Vagina (tissue), 2 donors: Measurements from ENCODE around the gene AHSG. TPM values are rescaled to one million over a fixed set of nuclear protein-coding genes. Genes with fewer than 3 reads are reported as not detected.

Experiments
- DNase-seq, 2 donors: peaks; one replicate each; pipeline ENCODE4 v3.0.0-alpha.2; 2017; ENCODE audit errors: extremely low spot score in 2 of 2
- H3K27ac ChIP-seq: fragments of 200-600 bp; sonication (generic); one replicate; pipeline ENCODE4 v1.5.1; 2019
- H3K27me3 ChIP-seq: fragments of 200-600 bp; sonication (generic); one replicate; pipeline ENCODE4 v1.5.1; 2019
- H3K36me3 ChIP-seq, 2 donors: fragments of 200-600 bp; sonication (generic); one replicate each; pipeline ENCODE4 v1.5.1; 2017 to 2019
- H3K4me1 ChIP-seq: fragments of 200-600 bp; sonication (generic); one replicate; pipeline ENCODE4 v1.5.1; 2019
- H3K4me3 ChIP-seq, 2 donors: fragments of 200-600 bp; sonication (generic); 1 replicate in 1 of 2; 2 replicates in 1 of 2; pipeline ENCODE4 v1.5.1; 2016 to 2019
- H3K9me3 ChIP-seq: fragments of 200-600 bp; sonication (generic); one replicate; pipeline ENCODE4 v1.5.1; 2019
- POLR2A ChIP-seq, 2 donors: fragments of 450-650 bp; IDR thresholded peaks; one replicate each; pipeline ENCODE4 v1.6.1; 2017; ENCODE audit warnings: antibody characterized with exemption in 2 of 2, mild to moderate bottlenecking in 2 of 2, moderate library complexity in 2 of 2
- POLR2AphosphoS5 ChIP-seq, 2 donors: sonication (generic); formaldehyde crosslinking; IDR thresholded peaks; one replicate each; pipeline ENCODE4 v1.9.0; 2017; ENCODE audit warnings: antibody characterized with exemption in 2 of 2, mild to moderate bottlenecking in 2 of 2, low read depth in 1 of 2; ENCODE audit not compliant: insufficient read depth in 1 of 2
- intact Hi-C: fragments of 100-400 bp; cut with DNase I; formaldehyde crosslinking; loops from one replicate; pipeline ENCODE4 v1.15.1; 2023
- total RNA-seq: library from RNA; depleted of rRNA; stranded (reverse); fragments of >200 nt; gene quantifications from one replicate; pipeline ENCODE4 v1.2.3, GENCODE V29; 2016
- TF ChIP-seq, protein P1 (sequence below), 3 experiments: fragments of 450-650 bp in 2 of 3; fragments of 200-600 bp in 1 of 3; sonication (generic) in 1 of 3; IDR thresholded peaks; one replicate each; pipeline ENCODE4 v1.5.1; 2017 to 2019; ENCODE audit warnings: antibody characterized with exemption in 3 of 3, mild to moderate bottlenecking in 2 of 3, moderate library complexity in 2 of 3

AHSG gene
- total RNA-seq, 1 donor from 2014 or later, result not detected

DNA sequence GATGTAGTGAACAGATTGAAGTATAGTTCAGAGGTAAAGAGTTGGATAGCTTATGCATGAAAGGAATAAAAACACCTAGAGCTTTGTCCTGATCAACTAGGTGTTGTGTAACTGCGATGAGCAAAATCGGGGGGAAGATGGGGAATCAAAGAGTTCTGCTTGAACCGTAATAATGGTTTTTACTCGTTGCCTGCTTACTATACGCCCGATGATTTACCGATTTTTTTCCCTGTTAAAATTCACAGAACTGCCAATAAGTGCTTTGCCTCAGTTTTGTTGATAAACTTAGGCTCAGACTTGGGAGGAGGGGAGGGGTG is 43.1 kb upstream of the AHSG start:
- TF ChIP-seq POLR2A (IDR thresholded peaks at IDR 0.05) (no peak), POLR2AphosphoS5 (IDR thresholded peaks at IDR 0.05; ENCODE audit: insufficient read depth in 1 of 2, low read depth in 1 of 2) (no peak)
- TF ChIP-seq, protein P1, sequence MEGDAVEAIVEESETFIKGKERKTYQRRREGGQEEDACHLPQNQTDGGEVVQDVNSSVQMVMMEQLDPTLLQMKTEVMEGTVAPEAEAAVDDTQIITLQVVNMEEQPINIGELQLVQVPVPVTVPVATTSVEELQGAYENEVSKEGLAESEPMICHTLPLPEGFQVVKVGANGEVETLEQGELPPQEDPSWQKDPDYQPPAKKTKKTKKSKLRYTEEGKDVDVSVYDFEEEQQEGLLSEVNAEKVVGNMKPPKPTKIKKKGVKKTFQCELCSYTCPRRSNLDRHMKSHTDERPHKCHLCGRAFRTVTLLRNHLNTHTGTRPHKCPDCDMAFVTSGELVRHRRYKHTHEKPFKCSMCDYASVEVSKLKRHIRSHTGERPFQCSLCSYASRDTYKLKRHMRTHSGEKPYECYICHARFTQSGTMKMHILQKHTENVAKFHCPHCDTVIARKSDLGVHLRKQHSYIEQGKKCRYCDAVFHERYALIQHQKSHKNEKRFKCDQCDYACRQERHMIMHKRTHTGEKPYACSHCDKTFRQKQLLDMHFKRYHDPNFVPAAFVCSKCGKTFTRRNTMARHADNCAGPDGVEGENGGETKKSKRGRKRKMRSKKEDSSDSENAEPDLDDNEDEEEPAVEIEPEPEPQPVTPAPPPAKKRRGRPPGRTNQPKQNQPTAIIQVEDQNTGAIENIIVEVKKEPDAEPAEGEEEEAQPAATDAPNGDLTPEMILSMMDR (IDR thresholded peaks at IDR 0.05), result no peak
- no peaks in the 10 kb centered on the region for H3K27me3 ChIP-seq
- peaks cover 0 to 24% of the 10 kb centered on the region in 2 donors for H3K36me3 ChIP-seq
- no peaks in the 10 kb centered on the region for H3K9me3 ChIP-seq
- H3K27ac ChIP-seq, result peak overlapping the region; percentile 81
- peak overlapping the region; percentile 82 to 83 for H3K4me3 ChIP-seq
- intact Hi-C loops, result loop anchor here (10.0 kb wide), 1 partner anchor 465 kb away; the partner anchor contains the start of gene ETV5
- no peak for DNase-seq
- H3K4me1 ChIP-seq, result peaks cover 46% of the 10 kb centered on the region

DNA sequence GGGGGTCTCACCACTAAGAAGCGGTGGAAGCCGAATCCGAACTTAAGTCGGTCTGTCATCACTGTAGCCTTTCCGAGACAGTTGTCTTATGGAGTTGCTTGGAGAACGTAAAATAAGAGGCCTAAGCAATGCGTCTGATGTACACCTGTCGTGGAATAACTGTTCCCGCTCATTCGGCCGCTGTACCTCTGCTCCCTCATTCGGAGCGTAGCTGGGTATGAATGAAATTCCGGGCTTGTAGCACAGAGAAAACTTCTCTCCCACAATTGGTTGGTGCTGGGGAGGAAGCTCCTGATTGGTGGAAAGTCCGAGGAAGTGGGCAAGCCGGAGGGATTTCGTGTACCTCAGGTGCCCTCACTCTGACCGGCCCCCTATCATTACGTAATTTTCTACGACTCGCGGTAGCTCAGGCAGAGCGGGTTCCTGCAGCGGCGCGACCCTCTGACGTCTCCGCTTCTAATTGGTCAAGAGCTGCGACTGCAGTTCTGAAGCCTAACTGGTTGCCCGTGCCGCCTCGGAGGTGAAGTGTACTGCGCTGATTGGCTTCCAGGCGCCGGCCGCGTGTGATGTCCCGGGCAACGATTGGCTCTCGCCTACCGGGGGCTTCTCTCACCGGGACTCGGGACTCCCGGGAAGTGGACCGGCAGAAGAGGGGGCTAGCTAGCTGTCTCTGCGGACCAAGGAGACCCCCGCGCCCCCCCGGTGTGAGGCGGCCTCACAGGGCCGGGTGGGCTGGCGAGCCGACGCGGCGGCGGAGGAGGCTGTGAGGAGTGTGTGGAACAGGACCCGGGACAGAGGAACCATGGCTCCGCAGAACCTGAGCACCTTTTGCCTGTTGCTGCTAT is 42.5 kb upstream of the AHSG start, which contains the start of gene DNAJB11:
Gene DNAJB11 (plus strand): TSS at position 625 of the 845 bp plus-strand sequence. CDS start 178 bp downstream, at position 803.
- H3K4me3 ChIP-seq, result peak within 1 kb of the TSS; percentile 82 to 83
- intact Hi-C loops, result no loop called here

DNA sequence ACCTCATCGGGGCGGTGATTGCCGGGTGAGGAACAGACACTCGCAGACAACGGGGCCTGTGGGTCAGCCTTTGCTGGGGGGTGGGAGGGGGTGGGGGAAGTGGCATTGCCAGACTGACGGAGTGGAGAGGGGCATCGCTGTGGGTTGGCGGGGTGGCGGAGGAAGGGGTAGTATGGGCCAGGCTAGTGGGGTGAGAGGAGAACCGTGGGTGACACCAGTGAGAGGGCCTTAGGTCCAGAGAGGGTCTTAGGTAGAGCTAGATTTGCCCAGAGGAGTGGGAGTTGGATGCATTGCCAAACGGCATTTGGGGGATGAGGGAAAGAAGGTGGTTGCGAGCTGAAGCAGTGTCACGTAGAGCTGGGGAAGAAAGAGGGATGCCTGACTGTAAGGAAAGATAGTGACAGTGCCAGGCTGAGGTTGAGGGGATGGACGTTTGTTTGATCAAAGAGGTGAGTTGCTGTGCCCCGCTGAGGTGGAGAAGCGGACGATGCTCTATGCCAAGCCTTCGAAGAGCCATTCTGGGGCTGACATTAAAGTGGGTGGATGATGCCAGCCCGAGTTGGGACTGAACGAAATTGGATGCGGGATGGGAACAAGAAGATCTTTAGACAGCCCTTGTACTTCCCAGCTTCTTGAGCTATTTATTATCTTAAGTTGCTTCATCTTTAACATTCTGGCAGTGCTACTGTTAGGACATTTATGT is 41.8 kb upstream of the AHSG start:
- Histone ChIP-seq H3K4me3 (peak overlapping the region; percentile 82 to 83), H3K9me3 (no peaks in the 10 kb centered on the region), H3K36me3 (peaks cover 0 to 37% of the 10 kb centered on the region in 2 donors), H3K27me3 (no peaks in the 10 kb centered on the region), H3K4me1 (peaks cover 36% of the 10 kb centered on the region), H3K27ac (peak overlapping the region; percentile 81)
- intact Hi-C loops, result no loop called here
- DNase-seq, result peak in 1 of 2 donors; percentile 89
- TF ChIP-seq POLR2AphosphoS5 (IDR thresholded peaks at IDR 0.05; ENCODE audit: insufficient read depth in 1 of 2, low read depth in 1 of 2), result no peak
- TF ChIP-seq, protein P1 (IDR thresholded peaks at IDR 0.05), result no peak
- TF ChIP-seq POLR2A (IDR thresholded peaks at IDR 0.05), result no peak

More for the DNA sequence above, 42.5 kb upstream of the AHSG start, which contains the start of gene DNAJB11:
- DNase-seq, result peak; percentile 99 to 100
- TF ChIP-seq POLR2AphosphoS5 (IDR thresholded peaks at IDR 0.05; ENCODE audit: insufficient read depth in 1 of 2, low read depth in 1 of 2), result peak; percentile 89 to 98
- peak in 1 of 2 donors; percentile 50 for TF ChIP-seq POLR2A (IDR thresholded peaks at IDR 0.05)
- TF ChIP-seq, protein P1 (IDR thresholded peaks at IDR 0.05), result no peak
- Histone ChIP-seq H3K36me3 (peaks cover 0 to 29% of the 10 kb centered on the region in 2 donors), H3K4me1 (peaks cover 43% of the 10 kb centered on the region), H3K27ac (peak within 1 kb of the TSS; percentile 81), H3K9me3 (no peaks in the 10 kb centered on the region), H3K27me3 (no peaks in the 10 kb centered on the region)

DNA sequence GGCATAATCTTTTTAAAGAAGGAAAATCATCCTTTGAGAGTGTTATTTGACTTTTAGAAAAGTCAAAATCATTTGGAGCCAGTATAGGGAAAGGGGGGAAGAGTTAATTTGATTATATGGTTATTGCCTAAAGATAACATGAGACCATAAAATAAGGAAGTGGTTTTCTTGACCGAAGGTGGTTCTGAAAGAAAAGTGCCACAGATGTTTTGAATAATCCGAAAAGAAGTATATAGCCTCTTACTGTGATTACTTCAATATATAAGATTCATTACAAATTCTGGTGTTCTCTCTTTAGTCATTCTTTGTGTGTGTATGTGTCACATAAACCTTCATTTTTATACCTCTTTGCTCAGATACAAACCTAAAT is 41.2 kb upstream of the AHSG start:
- intact Hi-C loops, result no loop called here
- Histone ChIP-seq H3K4me1 (peaks cover 31% of the 10 kb centered on the region), H3K9me3 (no peaks in the 10 kb centered on the region), H3K36me3 (peaks cover 0 to 42% of the 10 kb centered on the region in 2 donors), H3K27me3 (no peaks in the 10 kb centered on the region), H3K27ac (no peak overlapping the region), H3K4me3 (peak overlapping the region; percentile 82 to 83)
- no peak for TF ChIP-seq POLR2A (IDR thresholded peaks at IDR 0.05)
- TF ChIP-seq, protein P1 (IDR thresholded peaks at IDR 0.05), result no peak
- no peak for TF ChIP-seq POLR2AphosphoS5 (IDR thresholded peaks at IDR 0.05; ENCODE audit: insufficient read depth in 1 of 2, low read depth in 1 of 2)
- no peak for DNase-seq
